Measurements from ENCODE around the gene SYT13. TPM values are rescaled to one million over a fixed set of nuclear protein-coding genes. Genes with fewer than 3 reads are reported as not detected.
"Not testable (repeated sequence)": the region's sequence is repeated elsewhere in the genome, so short reads cannot be mapped to it uniquely, and the experiment has no call there.

SYT13 gene
- polyA plus RNA-seq, 3 donors = 11.6 to 15.2 (median 12.6) TPM

GRCh38 chr11:45250035-45250718 is 36.0 kb downstream of the SYT13 start:
- peak in 2 of 3 donors; percentile 10 to 27 for DNase-seq (ENCODE audit: low read depth in 3 of 3, low spot score in 2 of 3)

- DNase-seq (ENCODE audit: low read depth in 3 of 3, low spot score in 2 of 3) = not testable (repeated sequence)
Observed at GRCh38 chr11:45249372-45249771, 36.8 kb downstream of the SYT13 start.

GRCh38 chr11:45248501-45249011 is 37.6 kb downstream of the SYT13 start:
- DNase-seq (ENCODE audit: low read depth in 3 of 3, low spot score in 2 of 3) = no peak

GRCh38 chr11:45247433-45247832 is 38.7 kb downstream of the SYT13 start:
- no peak for DNase-seq (ENCODE audit: low read depth in 3 of 3, low spot score in 2 of 3)

GRCh38 chr11:45246241-45246640 is 39.9 kb downstream of the SYT13 start:
- DNase-seq (ENCODE audit: low read depth in 3 of 3, low spot score in 2 of 3) = no peak

- DNase-seq (ENCODE audit: low read depth in 3 of 3, low spot score in 2 of 3) = no peak
Observed at GRCh38 chr11:45245218-45246045, 40.7 kb downstream of the SYT13 start.

- no peak for DNase-seq (ENCODE audit: low read depth in 3 of 3, low spot score in 2 of 3)
Observed at GRCh38 chr11:45243967-45244366, 42.2 kb downstream of the SYT13 start.

GRCh38 chr11:45239733-45240132 is 46.4 kb downstream of the SYT13 start:
- no peak for DNase-seq (ENCODE audit: low read depth in 3 of 3, low spot score in 2 of 3)

- DNase-seq (ENCODE audit: low read depth in 3 of 3, low spot score in 2 of 3) = no peak
Observed at GRCh38 chr11:45238724-45239123, 47.4 kb downstream of the SYT13 start.

GRCh38 chr11:45237711-45238315 is 48.3 kb downstream of the SYT13 start:
- DNase-seq (ENCODE audit: low read depth in 3 of 3, low spot score in 2 of 3) = no peak

- no peak for DNase-seq (ENCODE audit: low read depth in 3 of 3, low spot score in 2 of 3)
Observed at GRCh38 chr11:45234306-45235006, 51.7 kb downstream of the SYT13 start.

- DNase-seq (ENCODE audit: low read depth in 3 of 3, low spot score in 2 of 3) = no peak
Observed at GRCh38 chr11:45233804-45234170, 52.4 kb downstream of the SYT13 start.

GRCh38 chr11:45233121-45233803 is 52.9 kb downstream of the SYT13 start:
- peak in 1 of 3 donors; percentile 13 for DNase-seq (ENCODE audit: low read depth in 3 of 3, low spot score in 2 of 3)

- DNase-seq (ENCODE audit: low read depth in 3 of 3, low spot score in 2 of 3) = no peak
Observed at GRCh38 chr11:45232341-45233080, 53.6 kb downstream of the SYT13 start.

GRCh38 chr11:45229401-45230020 is 56.6 kb downstream of the SYT13 start:
- DNase-seq (ENCODE audit: low read depth in 3 of 3, low spot score in 2 of 3) = no peak

GRCh38 chr11:45227836-45228235 is 58.3 kb downstream of the SYT13 start:
- DNase-seq (ENCODE audit: low read depth in 3 of 3, low spot score in 2 of 3) = no peak

- DNase-seq (ENCODE audit: low read depth in 3 of 3, low spot score in 2 of 3) = no peak
Observed at GRCh38 chr11:45226901-45227300, 59.2 kb downstream of the SYT13 start.

- no peak for DNase-seq (ENCODE audit: low read depth in 3 of 3, low spot score in 2 of 3)
Observed at GRCh38 chr11:45225961-45226871, 59.9 kb downstream of the SYT13 start.
